HCT116 (cell line): ENCODE measurements around the gene EP400. TPM values are rescaled to one million over a fixed set of nuclear protein-coding genes. Genes with fewer than 3 reads are reported as not detected.

ENCODE experiments used
- ATAC-seq: fragments of 200-7000 bp; cut with Tn5 transposase; 2 replicates; pipeline ENCODE4 v1.9.1; 2020; ENCODE audit warnings: mild to moderate bottlenecking, moderate library complexity
- BruUV-seq: library from RNA; stranded (reverse); fragments of 400-500 nt; replicated peaks from 2 replicates; lab custom pipeline; 2021; lab: Mats Ljungman, UMichigan
- CTCF ChIA-PET: fragments of 300-600 bp; sonication (Branson Sonifier 250); formaldehyde crosslinking; loops from one replicate; lab custom pipeline; 2021; ENCODE audit warnings: antibody characterized with exemption; lab: Charles Lee
- POLR2A ChIA-PET: fragments of 300-600, 350-600 bp; sonication (Branson Sonifier 250); formaldehyde crosslinking; loops from one replicate; lab custom pipeline; 2021; ENCODE audit warnings: antibody characterized with exemption; lab: Charles Lee
- RAD21 ChIA-PET, 2 experiments: fragments of 300-600 bp; sonication (Branson Sonifier 250); formaldehyde crosslinking; loops; one replicate each; lab custom pipeline; 2023; ENCODE audit warnings: low total read pairs in 2 of 2; ENCODE audit not compliant: uncharacterized antibody in 2 of 2, unreplicated experiment in 2 of 2, low non-redundant PET in 1 of 2; lab: Charles Lee
- DNase-seq: peaks from one replicate; pipeline ENCODE4 v3.0.0-alpha.2; 2010; ENCODE audit warnings: low read depth, low spot score
- H2AFZ ChIP-seq: fragments of 200-600 bp; shearing (Covaris generic), sonication (generic); 2 replicates; pipeline ENCODE4 v1.6.1; 2017; ENCODE audit warnings: low read depth, mixed run types, mixed read lengths, antibody characterized with exemption, low read length; ENCODE audit not compliant: poor library complexity, severe bottlenecking
- H3K27ac ChIP-seq: 2 replicates; pipeline ENCODE4 v1.5.1; 2012; ENCODE audit warnings: low read depth, low read length
- H3K27me3 ChIP-seq: fragments of 200-600 bp; sonication (generic); 2 replicates; pipeline ENCODE4 v1.6.1; 2016; ENCODE audit warnings: mixed run types, low read length, mixed read lengths; ENCODE audit not compliant: insufficient read depth
- H3K36me3 ChIP-seq, 2 experiments: fragments of 200-500 bp in 1 of 2; fragments of 200-600 bp in 1 of 2; sonication (Bioruptor generic) in 1 of 2; sonication (generic) in 1 of 2; 2 replicates each; pipeline versions ENCODE4 v1.5.1 to v1.6.1; 2014 to 2016; ENCODE audit warnings: low read length in 2 of 2, inconsistent platforms in 1 of 2, mixed read lengths in 1 of 2, mixed run types in 1 of 2; ENCODE audit not compliant: insufficient read depth in 2 of 2, control insufficient read depth in 1 of 2
- H3K4me1 ChIP-seq, 2 experiments: fragments of 200-600 bp in 1 of 2; sonication (generic) in 1 of 2; 2 replicates each; pipeline versions ENCODE4 v1.5.1 to v1.6.1; 2012 to 2017; ENCODE audit warnings: low read length in 2 of 2, inconsistent platforms in 1 of 2, mild to moderate bottlenecking in 1 of 2, mixed read lengths in 1 of 2, mixed run types in 1 of 2, moderate library complexity in 1 of 2; ENCODE audit not compliant: insufficient read depth in 2 of 2, control insufficient read depth in 1 of 2
- H3K4me2 ChIP-seq: fragments of 200-600 bp; sonication (generic); 2 replicates; pipeline ENCODE4 v1.6.1; 2017; ENCODE audit warnings: mixed run types, low read length, mixed read lengths
- H3K4me3 ChIP-seq, 2 experiments: fragments of 200-600 bp in 1 of 2; sonication (generic) in 1 of 2; replicated peaks in 1 of 2; 2 replicates each; pipeline ENCODE4 v1.5.1; 2011 to 2016; ENCODE audit warnings: low read length in 2 of 2, control low read depth in 1 of 2, low read depth in 1 of 2, mild to moderate bottlenecking in 1 of 2, mixed read lengths in 1 of 2, mixed run types in 1 of 2
- H3K79me2 ChIP-seq: fragments of 200-600 bp; sonication (generic); 2 replicates; pipeline ENCODE4 v1.6.1; 2017; ENCODE audit warnings: mild to moderate bottlenecking, mixed run types, low read length, moderate library complexity, mixed read lengths; ENCODE audit not compliant: insufficient read depth
- H3K9ac ChIP-seq: fragments of 200-600 bp; sonication (generic); 2 replicates; pipeline ENCODE4 v1.6.1; 2016; ENCODE audit warnings: low read length, mixed read lengths
- H3K9me2 ChIP-seq: fragments of 200-600 bp; sonication (generic), shearing (Covaris generic); 2 replicates; pipeline ENCODE4 v1.6.1; 2017; ENCODE audit warnings: mixed run types, mild to moderate bottlenecking, moderate library complexity; ENCODE audit not compliant: insufficient read depth
- H3K9me3 ChIP-seq, 2 experiments: fragments of 200-500 bp in 1 of 2; fragments of 200-600 bp in 1 of 2; sonication (Bioruptor generic) in 1 of 2; sonication (generic) in 1 of 2; 2 replicates each; pipeline ENCODE4 v1.6.1; 2014 to 2017; ENCODE audit warnings: low read length in 2 of 2, mixed read lengths in 2 of 2, inconsistent platforms in 1 of 2, low read depth in 1 of 2, mild to moderate bottlenecking in 1 of 2, mixed run types in 1 of 2, moderate library complexity in 1 of 2; ENCODE audit not compliant: control insufficient read depth in 1 of 2, insufficient read depth in 1 of 2
- H4K20me1 ChIP-seq: fragments of 200-600 bp; sonication (generic), shearing (Covaris generic); 2 replicates; pipeline ENCODE4 v1.6.1; 2017; ENCODE audit warnings: mixed run types, mild to moderate bottlenecking, moderate library complexity; ENCODE audit not compliant: insufficient read depth
- CBX3 ChIP-seq: IDR thresholded peaks from 2 replicates; pipeline ENCODE4 v1.6.1; 2012; ENCODE audit warnings: low read depth
- CEBPB ChIP-seq: IDR thresholded peaks from 2 replicates; pipeline ENCODE4 v1.6.1; 2012; ENCODE audit warnings: low read depth
- ELF1 ChIP-seq: IDR thresholded peaks from 2 replicates; pipeline ENCODE4 v1.6.1; 2012; ENCODE audit warnings: low read depth, borderline replicate concordance
- FOSL1 ChIP-seq: IDR thresholded peaks from 2 replicates; pipeline ENCODE4 v1.6.1; 2012; ENCODE audit warnings: low read depth
- POLR2A ChIP-seq: IDR thresholded peaks from 2 replicates; pipeline ENCODE4 v1.7.0; 2011; ENCODE audit warnings: borderline replicate concordance; ENCODE audit not compliant: insufficient read depth, insufficient read length; ENCODE audit errors: extremely low read depth
- SIN3A ChIP-seq: IDR thresholded peaks from 2 replicates; pipeline ENCODE4 v1.6.1; 2012; ENCODE audit warnings: low read depth
- SP1 ChIP-seq: IDR thresholded peaks from 2 replicates; pipeline ENCODE4 v1.6.1; 2012; ENCODE audit warnings: low read depth
- TCF7L2 ChIP-seq: IDR thresholded peaks from 2 replicates; pipeline ENCODE4 v1.7.0; 2011; ENCODE audit warnings: borderline replicate concordance, inconsistent platforms; ENCODE audit not compliant: insufficient read depth, insufficient read length; ENCODE audit errors: extremely low read depth
- YY1 ChIP-seq: IDR thresholded peaks from 2 replicates; pipeline ENCODE4 v1.6.1; 2011; ENCODE audit warnings: low read length, low read depth, moderate library complexity, mild to moderate bottlenecking; ENCODE audit not compliant: insufficient replicate concordance; ENCODE audit errors: extremely low read depth
- ZFX ChIP-seq: fragments of 450-650 bp; IDR thresholded peaks from 2 replicates; pipeline ENCODE4 v1.6.1; 2017
- intact Hi-C: fragments of 100-400 bp; cut with micrococcal nuclease; formaldehyde crosslinking; loops from 2 replicates; pipeline ENCODE4 v1.10.0; 2022
- total RNA-seq: library from RNA; stranded (reverse); gene quantifications from one replicate; pipeline ENCODE4 v1.2.1, GENCODE V29; 2021; ENCODE audit not compliant: unreplicated experiment
- TF ChIP-seq, protein P1 (sequence below): IDR thresholded peaks from 2 replicates; pipeline ENCODE4 v1.6.1; 2012; ENCODE audit warnings: low read depth
- TF ChIP-seq, protein P2 (sequence below), 3 experiments: fragments of 200-600 bp in 1 of 3; sonication (generic) in 1 of 3; IDR thresholded peaks in 2 of 3; conservative IDR thresholded peaks in 1 of 3; 2 replicates each; pipeline ENCODE4 v1.5.1; 2012 to 2017; ENCODE audit warnings: low read depth in 2 of 3, low read length in 2 of 3, antibody characterized with exemption in 1 of 3, borderline replicate concordance in 1 of 3, control low read depth in 1 of 3, mild to moderate bottlenecking in 1 of 3, mixed read lengths in 1 of 3, mixed run types in 1 of 3, moderate library complexity in 1 of 3; ENCODE audit not compliant: insufficient read depth in 1 of 3
- TF ChIP-seq, protein P3 (sequence below): IDR thresholded peaks from 2 replicates; pipeline ENCODE4 v1.6.1; 2011; ENCODE audit warnings: mild to moderate bottlenecking, low read length, moderate library complexity; ENCODE audit not compliant: insufficient replicate concordance; ENCODE audit errors: extremely low read depth

EP400 gene
- total RNA-seq, 1 experiment from 2014 or later = 54.5 TPM

DNA sequence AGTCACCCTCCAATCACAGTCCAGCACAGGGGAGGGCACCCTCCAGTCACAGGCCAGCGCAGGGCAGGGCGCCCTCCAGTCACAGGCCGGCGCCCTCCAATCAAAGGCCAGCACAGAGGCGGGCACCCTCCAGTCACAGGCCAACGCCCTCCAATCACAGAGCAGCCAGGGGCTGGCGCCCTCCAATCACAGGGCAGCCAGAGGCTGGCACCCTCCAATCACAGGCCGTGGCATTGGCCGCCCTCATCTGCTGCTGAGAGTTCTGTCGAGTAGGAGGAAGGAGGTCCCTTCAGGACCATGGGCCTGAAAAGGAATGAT is 167.8 kb downstream of the EP400 start:
- no TSS peak for BruUV-seq
- H3K27ac ChIP-seq = no peak overlapping the region
- RAD21 ChIA-PET = no interaction called here
- no peaks in the 10 kb centered on the region for H3K79me2 ChIP-seq
- H4K20me1 ChIP-seq = no peaks in the 10 kb centered on the region
- DNase-seq (peak; percentile 12), ATAC-seq (peak; percentile 88)
- POLR2A ChIA-PET = no interaction called here
- H2AFZ ChIP-seq = no peak overlapping the region
- no peak overlapping the region for H3K4me3 ChIP-seq
- no peaks in the 10 kb centered on the region for H3K9me3 ChIP-seq
- H3K4me2 ChIP-seq = no peak overlapping the region
- intact Hi-C loops = no loop called here
- TF ChIP-seq FOSL1 (no peak), ZFX (no peak), SP1 (peak; percentile 42; the same call in 1 of the 2 replicates), ELF1 (no peak), CEBPB (no peak)
- H3K36me3 ChIP-seq = peaks cover 4 to 8% of the 10 kb centered on the region in 2 experiments; a peak in 2 of 4 replicates
- no peaks in the 10 kb centered on the region for H3K9me2 ChIP-seq
- CTCF ChIA-PET = no interaction called here
- no peaks in the 10 kb centered on the region for H3K4me1 ChIP-seq
- H3K27me3 ChIP-seq = no peaks in the 10 kb centered on the region
- no peak overlapping the region for H3K9ac ChIP-seq

DNA sequence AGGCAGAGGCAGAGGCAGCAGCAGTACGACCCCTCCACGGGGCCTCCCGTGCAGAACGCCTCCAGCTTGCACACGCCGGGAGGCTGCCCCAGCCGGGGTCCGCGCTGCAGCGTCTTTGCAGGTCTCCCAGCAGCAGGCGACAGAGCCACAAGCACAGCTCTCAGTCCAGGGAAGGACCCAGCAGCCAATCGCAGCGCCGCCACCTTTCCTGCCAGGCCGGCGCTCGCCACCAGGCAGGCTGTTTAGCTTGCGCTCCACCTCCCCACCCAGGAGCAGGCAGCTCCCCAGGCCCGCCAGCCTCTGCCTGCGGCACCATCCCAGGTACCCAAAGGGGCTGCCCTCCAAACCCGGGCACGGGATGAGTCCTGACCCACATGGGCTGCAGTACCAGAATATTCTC is 169.1 kb downstream of the EP400 start:
- H3K79me2 ChIP-seq = no peaks in the 10 kb centered on the region
- no peaks in the 10 kb centered on the region for H3K9me2 ChIP-seq
- no peaks in the 10 kb centered on the region for H3K27me3 ChIP-seq
- intact Hi-C loops = no loop called here
- POLR2A ChIA-PET = no interaction called here
- no peaks in the 10 kb centered on the region for H3K9me3 ChIP-seq
- no peak overlapping the region for H2AFZ ChIP-seq
- RAD21 ChIA-PET = no interaction called here
- H3K4me1 ChIP-seq = no peaks in the 10 kb centered on the region
- H3K4me2 ChIP-seq = no peak overlapping the region
- H3K36me3 ChIP-seq = peaks cover 4 to 8% of the 10 kb centered on the region in 2 experiments; a peak in 2 of 4 replicates
- no peaks in the 10 kb centered on the region for H4K20me1 ChIP-seq
- no peak overlapping the region for H3K27ac ChIP-seq
- BruUV-seq = no TSS peak
- ATAC-seq (no peak), DNase-seq (no peak)
- H3K9ac ChIP-seq = no peak overlapping the region
- CTCF ChIA-PET = no interaction called here
- no peak overlapping the region for H3K4me3 ChIP-seq
- TF ChIP-seq, protein P1, sequence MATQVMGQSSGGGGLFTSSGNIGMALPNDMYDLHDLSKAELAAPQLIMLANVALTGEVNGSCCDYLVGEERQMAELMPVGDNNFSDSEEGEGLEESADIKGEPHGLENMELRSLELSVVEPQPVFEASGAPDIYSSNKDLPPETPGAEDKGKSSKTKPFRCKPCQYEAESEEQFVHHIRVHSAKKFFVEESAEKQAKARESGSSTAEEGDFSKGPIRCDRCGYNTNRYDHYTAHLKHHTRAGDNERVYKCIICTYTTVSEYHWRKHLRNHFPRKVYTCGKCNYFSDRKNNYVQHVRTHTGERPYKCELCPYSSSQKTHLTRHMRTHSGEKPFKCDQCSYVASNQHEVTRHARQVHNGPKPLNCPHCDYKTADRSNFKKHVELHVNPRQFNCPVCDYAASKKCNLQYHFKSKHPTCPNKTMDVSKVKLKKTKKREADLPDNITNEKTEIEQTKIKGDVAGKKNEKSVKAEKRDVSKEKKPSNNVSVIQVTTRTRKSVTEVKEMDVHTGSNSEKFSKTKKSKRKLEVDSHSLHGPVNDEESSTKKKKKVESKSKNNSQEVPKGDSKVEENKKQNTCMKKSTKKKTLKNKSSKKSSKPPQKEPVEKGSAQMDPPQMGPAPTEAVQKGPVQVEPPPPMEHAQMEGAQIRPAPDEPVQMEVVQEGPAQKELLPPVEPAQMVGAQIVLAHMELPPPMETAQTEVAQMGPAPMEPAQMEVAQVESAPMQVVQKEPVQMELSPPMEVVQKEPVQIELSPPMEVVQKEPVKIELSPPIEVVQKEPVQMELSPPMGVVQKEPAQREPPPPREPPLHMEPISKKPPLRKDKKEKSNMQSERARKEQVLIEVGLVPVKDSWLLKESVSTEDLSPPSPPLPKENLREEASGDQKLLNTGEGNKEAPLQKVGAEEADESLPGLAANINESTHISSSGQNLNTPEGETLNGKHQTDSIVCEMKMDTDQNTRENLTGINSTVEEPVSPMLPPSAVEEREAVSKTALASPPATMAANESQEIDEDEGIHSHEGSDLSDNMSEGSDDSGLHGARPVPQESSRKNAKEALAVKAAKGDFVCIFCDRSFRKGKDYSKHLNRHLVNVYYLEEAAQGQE = no peak
- no peak for TF ChIP-seq YY1
- TF ChIP-seq TCF7L2 = no peak
- no peak for TF ChIP-seq CEBPB
- TF ChIP-seq CBX3 = no peak
- TF ChIP-seq POLR2A = no peak
- TF ChIP-seq SP1 = no peak
- TF ChIP-seq ELF1 = no peak
- TF ChIP-seq, protein P2, sequence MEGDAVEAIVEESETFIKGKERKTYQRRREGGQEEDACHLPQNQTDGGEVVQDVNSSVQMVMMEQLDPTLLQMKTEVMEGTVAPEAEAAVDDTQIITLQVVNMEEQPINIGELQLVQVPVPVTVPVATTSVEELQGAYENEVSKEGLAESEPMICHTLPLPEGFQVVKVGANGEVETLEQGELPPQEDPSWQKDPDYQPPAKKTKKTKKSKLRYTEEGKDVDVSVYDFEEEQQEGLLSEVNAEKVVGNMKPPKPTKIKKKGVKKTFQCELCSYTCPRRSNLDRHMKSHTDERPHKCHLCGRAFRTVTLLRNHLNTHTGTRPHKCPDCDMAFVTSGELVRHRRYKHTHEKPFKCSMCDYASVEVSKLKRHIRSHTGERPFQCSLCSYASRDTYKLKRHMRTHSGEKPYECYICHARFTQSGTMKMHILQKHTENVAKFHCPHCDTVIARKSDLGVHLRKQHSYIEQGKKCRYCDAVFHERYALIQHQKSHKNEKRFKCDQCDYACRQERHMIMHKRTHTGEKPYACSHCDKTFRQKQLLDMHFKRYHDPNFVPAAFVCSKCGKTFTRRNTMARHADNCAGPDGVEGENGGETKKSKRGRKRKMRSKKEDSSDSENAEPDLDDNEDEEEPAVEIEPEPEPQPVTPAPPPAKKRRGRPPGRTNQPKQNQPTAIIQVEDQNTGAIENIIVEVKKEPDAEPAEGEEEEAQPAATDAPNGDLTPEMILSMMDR (IDR thresholded peaks at IDR 0.05 in 2 of 3, conservative IDR thresholded peaks at IDR 0.05 in 1 of 3; ENCODE audit: borderline replicate concordance in 1 of 3, insufficient read depth in 1 of 3, low read depth in 2 of 3, low read length in 2 of 3) = no peak
- TF ChIP-seq, protein P3, sequence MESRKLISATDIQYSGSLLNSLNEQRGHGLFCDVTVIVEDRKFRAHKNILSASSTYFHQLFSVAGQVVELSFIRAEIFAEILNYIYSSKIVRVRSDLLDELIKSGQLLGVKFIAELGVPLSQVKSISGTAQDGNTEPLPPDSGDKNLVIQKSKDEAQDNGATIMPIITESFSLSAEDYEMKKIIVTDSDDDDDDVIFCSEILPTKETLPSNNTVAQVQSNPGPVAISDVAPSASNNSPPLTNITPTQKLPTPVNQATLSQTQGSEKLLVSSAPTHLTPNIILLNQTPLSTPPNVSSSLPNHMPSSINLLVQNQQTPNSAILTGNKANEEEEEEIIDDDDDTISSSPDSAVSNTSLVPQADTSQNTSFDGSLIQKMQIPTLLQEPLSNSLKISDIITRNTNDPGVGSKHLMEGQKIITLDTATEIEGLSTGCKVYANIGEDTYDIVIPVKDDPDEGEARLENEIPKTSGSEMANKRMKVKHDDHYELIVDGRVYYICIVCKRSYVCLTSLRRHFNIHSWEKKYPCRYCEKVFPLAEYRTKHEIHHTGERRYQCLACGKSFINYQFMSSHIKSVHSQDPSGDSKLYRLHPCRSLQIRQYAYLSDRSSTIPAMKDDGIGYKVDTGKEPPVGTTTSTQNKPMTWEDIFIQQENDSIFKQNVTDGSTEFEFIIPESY = no peak
- TF ChIP-seq SIN3A = no peak
